H1 (cell line): Measurements from ENCODE around the gene MCM5. TPM values are rescaled to one million over a fixed set of nuclear protein-coding genes. Genes with fewer than 3 reads are reported as not detected.

Experiments
- CTCF ChIA-PET: fragments of 300-600 bp; sonication (Branson Sonifier 250); formaldehyde crosslinking; loops from one replicate; lab custom pipeline; 2021; ENCODE audit not compliant: partially characterized antibody; lab: Charles Lee
- POLR2A ChIA-PET: fragments of 300-600 bp; sonication (Branson Sonifier 250); formaldehyde crosslinking; loops from one replicate; lab custom pipeline; 2021; ENCODE audit warnings: inconsistent platforms; ENCODE audit not compliant: partially characterized antibody; lab: Charles Lee
- DNase-seq, 2 experiments: peaks; one replicate each; pipeline versions ENCODE4 v3.0.0 to v3.0.0-alpha.2; 2010 to 2022; ENCODE audit warnings: low spot score in 2 of 2, low read depth in 1 of 2, mixed read lengths in 1 of 2
- FAIRE-seq: peaks from 2 replicates; lab custom pipeline; 2011; peaks lifted over from hg19 to GRCh38; lab: Jason Lieb, UNC
- H2AFZ ChIP-seq: 2 replicates; pipeline ENCODE4 v1.8.1; 2012; ENCODE audit warnings: low read length, inconsistent platforms
- H2AK5ac ChIP-seq: 2 replicates; pipeline ENCODE4 v1.6.1; 2013; ENCODE audit warnings: low read depth, low read length
- H2BK120ac ChIP-seq: replicated peaks from 2 replicates; pipeline ENCODE3; 2013; ENCODE audit warnings: low read depth, low read length, inconsistent platforms
- H2BK12ac ChIP-seq: 2 replicates; pipeline ENCODE4 v1.6.1; 2013; ENCODE audit warnings: low read depth, low read length
- H2BK15ac ChIP-seq: 2 replicates; pipeline ENCODE4 v1.6.1; 2013; ENCODE audit warnings: low read length
- H2BK20ac ChIP-seq: 2 replicates; pipeline ENCODE4 v1.6.1; 2013; ENCODE audit warnings: low read length
- H2BK5ac ChIP-seq: 2 replicates; pipeline ENCODE4 v1.6.1; 2013; ENCODE audit warnings: low read depth, low read length
- H3K14ac ChIP-seq: 2 replicates; pipeline ENCODE4 v1.6.1; 2013; ENCODE audit warnings: inconsistent platforms; ENCODE audit not compliant: insufficient read length
- H3K18ac ChIP-seq: 2 replicates; pipeline ENCODE4 v1.6.1; 2013; ENCODE audit warnings: low read length; ENCODE audit errors: extremely low read depth
- H3K23ac ChIP-seq: 2 replicates; pipeline ENCODE4 v1.6.1; 2013; ENCODE audit warnings: inconsistent platforms; ENCODE audit not compliant: insufficient read length
- H3K23me2 ChIP-seq: 2 replicates; pipeline ENCODE4 v1.6.1; 2013; ENCODE audit warnings: low read depth, low read length
- H3K27ac ChIP-seq: 2 replicates; pipeline ENCODE4 v1.6.1; 2011; ENCODE audit warnings: low read depth, low read length, inconsistent platforms
- H3K27me3 ChIP-seq, 4 experiments: replicated peaks in 1 of 4; 1 replicate in 1 of 4; 2 replicates in 3 of 4; pipeline versions ENCODE4 v1.6.1 to v1.8.1; 2011 to 2013; ENCODE audit warnings: low read length in 3 of 4, mild to moderate bottlenecking in 3 of 4, inconsistent platforms in 2 of 4, mixed read lengths in 2 of 4, moderate library complexity in 1 of 4; ENCODE audit not compliant: control insufficient read depth in 3 of 4, insufficient read depth in 3 of 4; ENCODE audit errors: extremely low read depth in 1 of 4
- H3K36me3 ChIP-seq, 4 experiments: 2 replicates each; pipeline versions ENCODE4 v1.6.1 to v1.8.1; 2011 to 2013; ENCODE audit warnings: mild to moderate bottlenecking in 4 of 4, low read length in 3 of 4, moderate library complexity in 2 of 4, control low read depth in 1 of 4, inconsistent platforms in 1 of 4; ENCODE audit not compliant: insufficient read depth in 4 of 4, control insufficient read depth in 2 of 4
- H3K4ac ChIP-seq: replicated peaks from 2 replicates; pipeline ENCODE3; 2013; ENCODE audit warnings: low read length, low read depth, mixed read lengths, inconsistent platforms; ENCODE audit not compliant: insufficient read length
- H3K4me1 ChIP-seq, 4 experiments: replicated peaks in 1 of 4; 1 replicate in 1 of 4; 2 replicates in 3 of 4; pipeline versions ENCODE4 v1.6.1 to v1.8.1; 2011 to 2013; ENCODE audit warnings: low read length in 3 of 4, inconsistent platforms in 2 of 4, mixed read lengths in 1 of 4; ENCODE audit not compliant: insufficient read depth in 4 of 4, control insufficient read depth in 3 of 4
- H3K4me2 ChIP-seq, 2 experiments: 2 replicates each; pipeline versions ENCODE4 v1.6.1 to v1.8.1; 2011 to 2013; ENCODE audit warnings: low read depth in 2 of 2, low read length in 2 of 2, control low read depth in 1 of 2, inconsistent platforms in 1 of 2, mild to moderate bottlenecking in 1 of 2; ENCODE audit not compliant: insufficient read depth in 1 of 2
- H3K4me3 ChIP-seq, 4 experiments: fragments of 200-600, 300-600 bp in 1 of 4; sonication (generic), shearing (Covaris generic), sonication (Bioruptor Twin) in 1 of 4; 2 replicates each; pipeline versions ENCODE4 v1.5.1 to v1.8.1; 2011 to 2016; ENCODE audit warnings: low read length in 4 of 4, low read depth in 3 of 4, control low read depth in 2 of 4, inconsistent platforms in 2 of 4, mild to moderate bottlenecking in 2 of 4, mixed read lengths in 1 of 4, moderate library complexity in 1 of 4; ENCODE audit not compliant: insufficient read depth in 2 of 4; ENCODE audit errors: extremely low read depth in 1 of 4
- H3K56ac ChIP-seq: replicated peaks from 2 replicates; pipeline ENCODE3; 2013; ENCODE audit warnings: low read depth, mild to moderate bottlenecking, mixed read lengths, low read length, inconsistent platforms; ENCODE audit not compliant: insufficient read length
- H3K79me1 ChIP-seq: 2 replicates; pipeline ENCODE4 v1.6.1; 2013; ENCODE audit warnings: low read depth, low read length, control low read depth
- H3K79me2 ChIP-seq, 2 experiments: 2 replicates each; pipeline versions ENCODE4 v1.6.1 to v1.8.1; 2012 to 2013; ENCODE audit warnings: low read length in 2 of 2, mild to moderate bottlenecking in 2 of 2, inconsistent platforms in 1 of 2; ENCODE audit not compliant: insufficient read depth in 2 of 2, control insufficient read depth in 1 of 2
- H3K9ac ChIP-seq, 4 experiments: replicated peaks in 1 of 4; 1 replicate in 1 of 4; 2 replicates in 3 of 4; pipeline versions ENCODE4 v1.6.1 to v1.8.1; 2011 to 2013; ENCODE audit warnings: low read depth in 3 of 4, low read length in 3 of 4, control low read depth in 2 of 4, mild to moderate bottlenecking in 2 of 4, moderate library complexity in 2 of 4, inconsistent platforms in 1 of 4; ENCODE audit errors: extremely low read depth in 1 of 4
- H3K9me3 ChIP-seq, 2 experiments: 2 replicates each; pipeline versions ENCODE4 v1.6.1 to v1.8.1; 2012 to 2013; ENCODE audit warnings: mild to moderate bottlenecking in 2 of 2, moderate library complexity in 2 of 2, control low read depth in 1 of 2, inconsistent platforms in 1 of 2, low read depth in 1 of 2, low read length in 1 of 2, mixed read lengths in 1 of 2; ENCODE audit not compliant: insufficient read depth in 2 of 2
- H4K20me1 ChIP-seq, 2 experiments: replicated peaks in 1 of 2; 2 replicates each; pipeline versions ENCODE3 to v1.8.1; 2011 to 2013; ENCODE audit warnings: inconsistent platforms in 2 of 2, low read length in 2 of 2, mild to moderate bottlenecking in 1 of 2; ENCODE audit not compliant: insufficient read depth in 2 of 2, control insufficient read depth in 1 of 2
- H4K5ac ChIP-seq: 2 replicates; pipeline ENCODE4 v1.6.1; 2013; ENCODE audit warnings: low read length, low read depth, mixed read lengths, inconsistent platforms; ENCODE audit not compliant: insufficient read length
- H4K8ac ChIP-seq: 2 replicates; pipeline ENCODE4 v1.8.0; 2013; ENCODE audit warnings: mild to moderate bottlenecking, moderate library complexity, low read length, inconsistent platforms; ENCODE audit not compliant: insufficient read depth; ENCODE audit errors: extremely low read depth
- H4K91ac ChIP-seq: replicated peaks from 2 replicates; pipeline ENCODE3; 2013; ENCODE audit warnings: low read length, mixed read lengths, inconsistent platforms; ENCODE audit not compliant: insufficient read length
- BRCA1 ChIP-seq: IDR thresholded peaks from 2 replicates; pipeline ENCODE4 v1.6.1; 2012; ENCODE audit warnings: low read depth, low read length, improper control_type of control experiment
- CEBPB ChIP-seq: IDR thresholded peaks from 2 replicates; pipeline ENCODE4 v1.6.1; 2012; ENCODE audit warnings: low read depth, low read length
- EP300 ChIP-seq, 2 experiments: IDR thresholded peaks; 1 replicate in 1 of 2; 2 replicates in 1 of 2; pipeline ENCODE4 v1.6.1; 2011 to 2012; ENCODE audit warnings: low read depth in 2 of 2, low read length in 2 of 2, mild to moderate bottlenecking in 2 of 2, borderline replicate concordance in 1 of 2, inconsistent platforms in 1 of 2, moderate library complexity in 1 of 2
- HDAC6 ChIP-seq: IDR thresholded peaks from one replicate; pipeline ENCODE4 v1.7.1; 2012; ENCODE audit warnings: low read depth, mild to moderate bottlenecking, inconsistent platforms, low read length, moderate library complexity
- KDM1A ChIP-seq: fragments of 200-600, 300-600 bp; sonication (generic); IDR thresholded peaks from 2 replicates; pipeline ENCODE4 v1.7.1; 2016; ENCODE audit warnings: mild to moderate bottlenecking, low read length, borderline replicate concordance
- KDM5A ChIP-seq: fragments of 200-600 bp; IDR thresholded peaks from 2 replicates; pipeline ENCODE4 v1.7.1; 2012; ENCODE audit warnings: mild to moderate bottlenecking, low read length, inconsistent platforms, mixed read lengths
- POLR2A ChIP-seq, 2 experiments: IDR thresholded peaks; 1 replicate in 1 of 2; 2 replicates in 1 of 2; pipeline ENCODE4 v1.6.1; 2011; ENCODE audit warnings: low read depth in 2 of 2, low read length in 2 of 2, mild to moderate bottlenecking in 2 of 2; ENCODE audit errors: control extremely low read depth in 1 of 2
- POU5F1 ChIP-seq: IDR thresholded peaks from 2 replicates; pipeline ENCODE4 v1.6.1; 2011; ENCODE audit warnings: low read depth, mild to moderate bottlenecking, low read length, moderate library complexity
- SIRT6 ChIP-seq: IDR thresholded peaks from one replicate; pipeline ENCODE4 v1.7.1; 2012; ENCODE audit warnings: low read length, inconsistent platforms
- TBP ChIP-seq: IDR thresholded peaks from 2 replicates; pipeline ENCODE4 v1.6.1; 2011; ENCODE audit warnings: low read depth, low read length, improper control_type of control experiment
- YY1 ChIP-seq: IDR thresholded peaks from 2 replicates; pipeline ENCODE4 v1.6.1; 2011; ENCODE audit warnings: low read depth, mild to moderate bottlenecking, low read length
- WGBS, 2 experiments: shearing (Covaris generic) in 1 of 2; methylation state at CpG; one replicate each; pipeline versions ENCODE4 v1.1.6 to v1.1.7; 2013 to 2015; ENCODE audit warnings: low lambda C conversion rate in 2 of 2, mixed read lengths in 2 of 2, inconsistent platforms in 1 of 2, low coverage in 1 of 2, missing lambda C conversion rate in 1 of 2; ENCODE audit not compliant: insufficient replicate concordance in 2 of 2, insufficient coverage in 1 of 2, insufficient read length in 1 of 2; ENCODE audit errors: extremely low coverage in 1 of 2, missing lambda C conversion rate in 1 of 2; 5-methylcytosine and 5-hydroxymethylcytosine counted together
- polyA plus RNA-seq, 7 experiments: library from polyadenylated mRNA; depleted of rRNA in 3 of 7; stranded (reverse) in 5 of 7; unstranded in 2 of 7; fragments of >200 nt in 5 of 7; fragments of 200-250 nt in 2 of 7; gene quantifications; 1 replicate in 5 of 7; 2 replicates in 1 of 7; 4 replicates in 1 of 7; pipeline versions ENCODE4 v1.2.1 to v1.2.3, GENCODE V29; 2011 to 2013; ENCODE audit warnings: missing spikeins in 2 of 7, mixed read lengths in 2 of 7
- total RNA-seq: library from RNA; stranded (reverse); fragmentation: NEBNext Ultra II Directional; extraction: Animal tissue kit (Norgen Biotek cat#: 25700); gene quantifications from 2 replicates; pipeline ENCODE4 v1.2.1, GENCODE V29; 2021
- TF ChIP-seq, protein P1 (sequence below), 3 experiments: IDR thresholded peaks; 1 replicate in 2 of 3; 2 replicates in 1 of 3; pipeline versions ENCODE4 v1.5.1 to v1.6.1; 2011; ENCODE audit warnings: low read length in 3 of 3, mild to moderate bottlenecking in 3 of 3, inconsistent platforms in 2 of 3, low read depth in 1 of 3, moderate library complexity in 1 of 3; ENCODE audit not compliant: insufficient read depth in 1 of 3; ENCODE audit errors: control extremely low read depth in 1 of 3

Gene MCM5
- total and polyA plus RNA-seq, 2 of the 8 experiments (the other 6 are each of a cell fraction or from before 2014, with no cell fraction given): 210 to 305 TPM

DNA sequence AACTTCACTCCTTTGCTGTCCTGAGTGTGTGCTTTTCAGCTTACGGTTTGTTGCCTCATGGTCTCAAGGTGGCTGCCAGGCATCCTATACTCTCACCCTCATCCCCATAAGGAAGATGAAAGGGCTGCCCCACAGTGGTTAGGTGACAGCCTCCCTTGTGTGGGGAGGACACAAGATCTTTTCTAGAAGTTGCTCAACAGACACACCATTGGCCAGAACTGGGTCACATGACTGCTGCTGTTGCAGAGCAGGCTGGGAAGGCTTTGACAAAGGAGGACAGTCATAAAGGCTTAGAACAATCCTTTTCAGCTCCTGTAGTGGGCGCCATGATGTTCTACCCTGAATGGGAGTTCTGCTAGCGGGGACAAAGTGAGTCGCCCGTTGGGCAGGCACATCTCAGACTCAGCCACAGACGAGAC lies 71.0 kb downstream of the MCM5 start:
- CTCF ChIA-PET: interaction anchor here (0.7 to 2.1 kb wide), 14 partner anchors 8 to 193 kb away, joined by 3 to 8 read pairs (median 4); no protein-coding TSS in a partner anchor
- peaks cover 0 to 7% (median 3%) of the 10 kb centered on the region in 4 experiments; a peak in 3 of 7 replicates for H3K4me1 ChIP-seq
- H3K56ac ChIP-seq: no peak overlapping the region
- H2BK5ac ChIP-seq: no peak overlapping the region
- no peak overlapping the region for H3K27ac ChIP-seq
- no peak overlapping the region for H3K14ac ChIP-seq
- H3K23ac ChIP-seq: no peak overlapping the region
- no peaks in the 10 kb centered on the region for H3K36me3 ChIP-seq
- no peak overlapping the region for H2AK5ac ChIP-seq
- 90% methylated on average over 6 of the region's 6 CpGs; no CpG with 5 or more reads in 1 of the 2 experiments for WGBS, 2 experiments
- FAIRE-seq (no peak), DNase-seq (no peak)
- H4K20me1 ChIP-seq: no peaks in the 10 kb centered on the region
- H3K4ac ChIP-seq: no peak overlapping the region
- POLR2A ChIA-PET: interaction anchor here (0.5 to 1.0 kb wide), 3 partner anchors 23 to 156 kb away, joined by 3 to 4 read pairs (median 3); no protein-coding TSS in a partner anchor
- H2AFZ ChIP-seq: no peak overlapping the region
- no peak overlapping the region for H2BK15ac ChIP-seq
- no peak overlapping the region for H4K5ac ChIP-seq
- peaks cover 0 to 4% of the 10 kb centered on the region in 2 experiments; a peak in 3 of 4 replicates for H3K9me3 ChIP-seq
- H3K27me3 ChIP-seq: no peaks in the 10 kb centered on the region; a peak in 1 of 7 replicates
- H2BK120ac ChIP-seq: no peak overlapping the region
- H2BK20ac ChIP-seq: no peak overlapping the region
- H2BK12ac ChIP-seq: no peak overlapping the region
- H3K18ac ChIP-seq: no peak overlapping the region
- no peak overlapping the region for H3K4me3 ChIP-seq
- no peaks in the 10 kb centered on the region for H3K23me2 ChIP-seq
- H4K8ac ChIP-seq: no peak overlapping the region
- no peaks in the 10 kb centered on the region for H3K79me1 ChIP-seq
- no peak overlapping the region for H4K91ac ChIP-seq
- no peaks in the 10 kb centered on the region for H3K79me2 ChIP-seq
- no peak overlapping the region for H3K4me2 ChIP-seq
- H3K9ac ChIP-seq: no peak overlapping the region
- no peak for TF ChIP-seq YY1
- TF ChIP-seq EP300 (IDR thresholded peaks at IDR 0.05; ENCODE audit: borderline replicate concordance in 1 of 2, low read depth in 2 of 2, low read length in 2 of 2): no peak
- TF ChIP-seq HDAC6: no peak
- TF ChIP-seq TBP: no peak
- TF ChIP-seq KDM1A: peak; percentile 96
- no peak for TF ChIP-seq SIRT6
- no peak for TF ChIP-seq POU5F1
- no peak for TF ChIP-seq CEBPB
- no peak for TF ChIP-seq BRCA1
- TF ChIP-seq KDM5A: no peak
- TF ChIP-seq POLR2A (IDR thresholded peaks at IDR 0.05; ENCODE audit: control extremely low read depth in 1 of 2, low read depth in 2 of 2, low read length in 2 of 2): no peak
- TF ChIP-seq, protein P1, sequence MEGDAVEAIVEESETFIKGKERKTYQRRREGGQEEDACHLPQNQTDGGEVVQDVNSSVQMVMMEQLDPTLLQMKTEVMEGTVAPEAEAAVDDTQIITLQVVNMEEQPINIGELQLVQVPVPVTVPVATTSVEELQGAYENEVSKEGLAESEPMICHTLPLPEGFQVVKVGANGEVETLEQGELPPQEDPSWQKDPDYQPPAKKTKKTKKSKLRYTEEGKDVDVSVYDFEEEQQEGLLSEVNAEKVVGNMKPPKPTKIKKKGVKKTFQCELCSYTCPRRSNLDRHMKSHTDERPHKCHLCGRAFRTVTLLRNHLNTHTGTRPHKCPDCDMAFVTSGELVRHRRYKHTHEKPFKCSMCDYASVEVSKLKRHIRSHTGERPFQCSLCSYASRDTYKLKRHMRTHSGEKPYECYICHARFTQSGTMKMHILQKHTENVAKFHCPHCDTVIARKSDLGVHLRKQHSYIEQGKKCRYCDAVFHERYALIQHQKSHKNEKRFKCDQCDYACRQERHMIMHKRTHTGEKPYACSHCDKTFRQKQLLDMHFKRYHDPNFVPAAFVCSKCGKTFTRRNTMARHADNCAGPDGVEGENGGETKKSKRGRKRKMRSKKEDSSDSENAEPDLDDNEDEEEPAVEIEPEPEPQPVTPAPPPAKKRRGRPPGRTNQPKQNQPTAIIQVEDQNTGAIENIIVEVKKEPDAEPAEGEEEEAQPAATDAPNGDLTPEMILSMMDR (IDR thresholded peaks at IDR 0.05; ENCODE audit: control extremely low read depth in 1 of 3, insufficient read depth in 1 of 3, low read depth in 1 of 3, low read length in 3 of 3): peak in 2 of 3 experiments; percentile 4 to 34; a peak in 1 of 4 replicates
